Measurements from ENCODE around the gene DNMT3B. TPM values are rescaled to one million over a fixed set of nuclear protein-coding genes. Genes with fewer than 3 reads are reported as not detected.
A peak's percentile ranks its signal among the peaks of the same experiment; 100 is the strongest.
"Not testable (repeated sequence)": the region's sequence is repeated elsewhere in the genome, so short reads cannot be mapped to it uniquely, and the experiment has no call there.

DNMT3B gene
- total RNA-seq = 2.7 TPM
- polyA plus RNA-seq = 1.3 TPM
- long read RNA-seq, donor 1, full-length matches to known transcripts = 1 of 1 reads
- long read RNA-seq, donor 1, partial matches to known transcripts = 0 of 1 reads
- long read RNA-seq, donor 1, other reads (novel, unspliced or antisense) = 0 of 1 reads
- long read RNA-seq, donor 2, partial matches to known transcripts = 10 of 10 reads
- long read RNA-seq, donor 2, other reads (novel, unspliced or antisense) = 0 of 10 reads
- long read RNA-seq, donor 3 = 0 reads
- long read RNA-seq, donor 4 = 0 reads
- long read RNA-seq, donor 5 = 0 reads
- long read RNA-seq, donor 6 = 0 reads
- long read RNA-seq, donor 7 = 0 reads
- long read RNA-seq, donor 8 = 0 reads
- long read RNA-seq, donor 9 = 0 reads
- long read RNA-seq, donor 10 = 0 reads

DNA sequence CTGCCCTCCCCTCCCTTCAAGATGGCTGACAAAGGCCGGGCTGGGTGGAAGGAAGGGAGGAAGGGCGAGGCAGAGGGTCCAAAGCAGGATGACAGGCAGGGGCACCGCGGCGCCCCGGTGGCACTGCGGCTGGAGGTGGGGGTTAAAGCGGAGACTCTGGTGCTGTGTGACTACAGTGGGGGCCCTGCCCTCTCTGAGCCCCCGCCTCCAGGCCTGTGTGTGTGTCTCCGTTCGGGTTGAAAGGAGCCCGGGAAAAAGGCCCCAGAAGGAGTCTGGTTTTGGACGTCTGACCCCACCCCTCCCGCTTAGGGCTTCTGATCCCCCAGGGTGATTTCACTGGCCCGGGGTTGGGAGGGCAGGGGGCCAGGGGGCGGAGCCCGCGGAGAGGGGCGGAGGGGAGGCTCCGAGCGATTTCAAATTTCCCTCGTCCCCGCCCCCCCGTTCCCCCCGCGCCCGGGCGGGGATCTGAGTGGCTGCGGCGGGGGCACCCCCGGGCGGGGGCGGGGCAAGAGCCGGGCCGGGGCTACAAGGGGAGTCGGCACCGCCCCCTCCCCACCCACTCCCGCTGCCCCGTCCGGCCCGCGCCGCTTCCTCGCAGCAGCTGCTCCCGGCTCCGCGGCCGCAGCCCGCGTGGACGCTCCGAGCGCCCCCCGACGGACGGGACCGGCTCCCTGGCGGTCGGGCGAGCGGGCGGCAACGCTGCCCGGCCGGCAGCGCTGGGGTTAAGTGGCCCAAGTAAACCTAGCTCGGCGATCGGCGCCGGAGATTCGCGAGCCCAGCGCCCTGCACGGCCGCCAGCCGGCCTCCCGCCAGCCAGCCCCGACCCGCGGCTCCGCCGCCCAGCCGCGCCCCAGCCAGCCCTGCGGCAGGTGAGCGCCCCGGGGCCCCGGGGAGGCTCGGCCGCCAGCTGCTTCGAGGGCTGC is at the start of gene DNMT3B:
DNMT3B (plus strand) TSS at position 555 of the 923 bp plus-strand sequence. CDS start 17,939 bp downstream, outside the sequence.
- H3K27ac ChIP-seq (ENCODE audit: low read depth in 1 of 2, low read length in 1 of 2) = no peak within 1 kb of the TSS
- no peaks in the 10 kb centered on the region for H3K9me3 ChIP-seq (ENCODE audit: control insufficient read depth in 2 of 2, insufficient read depth in 1 of 2, low read length in 1 of 2)
- H3K36me3 ChIP-seq (ENCODE audit: control insufficient read depth in 2 of 2, insufficient read depth in 2 of 2, low read length in 1 of 2) = no peaks in the 10 kb centered on the region
- peaks cover 0 to 20% of the 10 kb centered on the region in 2 donors for H3K27me3 ChIP-seq (ENCODE audit: control insufficient read depth in 2 of 2, insufficient read depth in 1 of 2, low read length in 1 of 2)
- peak within 1 kb of the TSS; percentile 55 to 69 for H3K4me3 ChIP-seq (ENCODE audit: low read length in 2 of 2)
- DNase-seq (ENCODE audit: low read depth in 6 of 9, low spot score in 9 of 9) = peak in 3 of 9 donors; percentile 58 to 77 (median 63)
- WGBS = 2% methylated on average over 92 of the region's 92 CpGs
- H3K4me1 ChIP-seq (ENCODE audit: control insufficient read depth in 2 of 2, insufficient read depth in 2 of 2, low read length in 2 of 2) = peaks cover 22 to 38% of the 10 kb centered on the region in 2 donors

DNA sequence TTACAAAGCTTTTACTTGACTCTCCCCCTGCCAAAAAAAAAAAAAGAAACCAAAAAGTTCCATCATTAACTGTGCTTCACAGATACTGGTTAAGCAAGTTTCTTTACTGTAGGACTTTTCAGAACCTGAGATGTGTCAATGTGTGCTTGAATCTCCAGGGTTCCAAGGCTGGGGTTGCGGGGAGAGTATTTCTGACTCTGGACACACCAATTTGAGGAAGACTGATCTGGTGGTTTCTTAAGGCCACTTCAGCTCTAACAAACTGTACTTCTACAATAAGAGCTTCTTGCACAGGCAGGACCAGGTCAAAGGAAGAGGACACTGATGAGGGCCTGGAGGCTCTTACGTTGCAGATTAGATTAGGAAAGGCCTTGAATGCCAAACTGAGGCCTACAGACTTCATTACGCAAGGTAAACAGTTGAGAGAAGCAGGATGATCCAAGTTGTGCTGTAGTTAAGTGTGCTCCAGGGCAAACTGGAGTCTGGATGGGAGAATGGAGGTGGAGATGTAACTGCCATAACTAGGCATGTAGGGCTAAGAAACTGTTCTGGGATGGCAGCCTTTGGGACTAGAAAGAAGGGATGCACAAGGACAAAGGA is 43.3 kb upstream of the DNMT3B start:
- Histone ChIP-seq H3K36me3 (ENCODE audit: control insufficient read depth in 2 of 2, insufficient read depth in 2 of 2, low read length in 1 of 2) (peaks cover 0 to 9% of the 10 kb centered on the region in 2 donors), H3K4me1 (ENCODE audit: control insufficient read depth in 2 of 2, insufficient read depth in 2 of 2, low read length in 2 of 2) (no peaks in the 10 kb centered on the region), H3K27me3 (ENCODE audit: control insufficient read depth in 2 of 2, insufficient read depth in 1 of 2, low read length in 1 of 2) (no peaks in the 10 kb centered on the region), H3K27ac (ENCODE audit: low read depth in 1 of 2, low read length in 1 of 2) (no peak overlapping the region), H3K4me3 (ENCODE audit: low read length in 2 of 2) (no peak overlapping the region), H3K9me3 (ENCODE audit: control insufficient read depth in 2 of 2, insufficient read depth in 1 of 2, low read length in 1 of 2) (no peaks in the 10 kb centered on the region)
- WGBS = 87% methylated on average over 3 of the region's 3 CpGs
- no peak for DNase-seq (ENCODE audit: low read depth in 6 of 9, low spot score in 9 of 9)

- no peak for DNase-seq (ENCODE audit: low read depth in 6 of 9, low spot score in 9 of 9)
- H3K4me3 ChIP-seq (ENCODE audit: low read length in 2 of 2) = no peak overlapping the region
- 90% methylated on average over 7 of the region's 7 CpGs for WGBS
- H3K36me3 ChIP-seq (ENCODE audit: control insufficient read depth in 2 of 2, insufficient read depth in 2 of 2, low read length in 1 of 2) = peaks cover 4 to 7% of the 10 kb centered on the region in 2 donors
- H3K27me3 ChIP-seq (ENCODE audit: control insufficient read depth in 2 of 2, insufficient read depth in 1 of 2, low read length in 1 of 2) = no peaks in the 10 kb centered on the region
- H3K9me3 ChIP-seq (ENCODE audit: control insufficient read depth in 2 of 2, insufficient read depth in 1 of 2, low read length in 1 of 2) = no peaks in the 10 kb centered on the region
- peaks cover 4 to 14% of the 10 kb centered on the region in 2 donors for H3K4me1 ChIP-seq (ENCODE audit: control insufficient read depth in 2 of 2, insufficient read depth in 2 of 2, low read length in 2 of 2)
- no peak overlapping the region for H3K27ac ChIP-seq (ENCODE audit: low read depth in 1 of 2, low read length in 1 of 2)
Observed at GRCh38 chr20:32727683-32728082, 34.5 kb upstream of the DNMT3B start.

DNA sequence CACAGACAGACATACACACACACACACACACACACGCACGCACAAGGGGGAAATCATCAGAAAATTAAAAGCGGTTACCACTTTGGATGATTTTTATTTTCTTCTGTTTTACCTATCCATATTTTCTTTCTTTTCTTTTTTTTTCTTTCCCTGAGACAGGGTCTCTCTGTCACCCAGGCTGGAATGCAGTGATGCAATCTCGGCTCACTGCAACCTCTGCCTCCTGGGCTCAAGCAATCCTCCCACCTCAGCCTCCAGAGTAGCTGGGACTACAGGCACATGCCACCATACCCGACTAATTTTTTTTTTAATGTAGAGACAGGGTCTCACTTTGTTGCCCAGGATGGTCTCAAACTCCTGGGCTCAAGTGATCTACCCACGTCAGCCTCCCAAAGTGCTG is 33.8 kb upstream of the DNMT3B start:
- not testable (repeated sequence) for DNase-seq (ENCODE audit: low read depth in 6 of 9, low spot score in 9 of 9); H3K9me3 ChIP-seq (ENCODE audit: control insufficient read depth in 2 of 2, insufficient read depth in 1 of 2, low read length in 1 of 2); H3K4me3 ChIP-seq (ENCODE audit: low read length in 2 of 2); H3K36me3 ChIP-seq (ENCODE audit: control insufficient read depth in 2 of 2, insufficient read depth in 2 of 2, low read length in 1 of 2); H3K27me3 ChIP-seq (ENCODE audit: control insufficient read depth in 2 of 2, insufficient read depth in 1 of 2, low read length in 1 of 2); H3K27ac ChIP-seq (ENCODE audit: low read depth in 1 of 2, low read length in 1 of 2)
- peaks cover 4 to 14% of the 10 kb centered on the region in 2 donors for H3K4me1 ChIP-seq (ENCODE audit: control insufficient read depth in 2 of 2, insufficient read depth in 2 of 2, low read length in 2 of 2)
- 98% methylated on average over 6 of the region's 6 CpGs for WGBS

DNA sequence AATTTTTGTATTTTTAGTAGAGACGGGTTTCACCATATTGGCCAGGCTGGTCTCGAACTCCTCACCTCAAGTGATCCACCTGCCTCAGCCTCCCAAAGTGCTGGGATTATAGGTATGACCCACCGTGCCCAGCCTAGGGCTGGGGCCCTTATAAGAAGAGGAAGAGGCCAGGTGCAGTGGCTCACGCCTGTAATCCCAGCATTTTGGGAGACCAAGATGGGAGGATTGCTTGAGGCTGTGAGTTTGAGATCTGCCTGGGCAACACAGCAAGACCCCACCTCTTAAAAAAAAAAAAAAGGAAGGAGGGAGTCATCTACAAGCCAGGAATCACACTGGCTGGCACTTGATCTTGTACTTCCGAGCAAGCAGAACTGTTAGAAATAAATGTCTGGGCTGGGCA is 32.9 kb upstream of the DNMT3B start:
- not testable (repeated sequence) for H3K9me3 ChIP-seq (ENCODE audit: control insufficient read depth in 2 of 2, insufficient read depth in 1 of 2, low read length in 1 of 2); H3K36me3 ChIP-seq (ENCODE audit: control insufficient read depth in 2 of 2, insufficient read depth in 2 of 2, low read length in 1 of 2); H3K4me3 ChIP-seq (ENCODE audit: low read length in 2 of 2); DNase-seq (ENCODE audit: low read depth in 6 of 9, low spot score in 9 of 9); H3K27me3 ChIP-seq (ENCODE audit: control insufficient read depth in 2 of 2, insufficient read depth in 1 of 2, low read length in 1 of 2); H3K27ac ChIP-seq (ENCODE audit: low read depth in 1 of 2, low read length in 1 of 2)
- 99% methylated on average over 5 of the region's 5 CpGs for WGBS
- peaks cover 4 to 14% of the 10 kb centered on the region in 2 donors for H3K4me1 ChIP-seq (ENCODE audit: control insufficient read depth in 2 of 2, insufficient read depth in 2 of 2, low read length in 2 of 2)

- Histone ChIP-seq H3K36me3 (ENCODE audit: control insufficient read depth in 2 of 2, insufficient read depth in 2 of 2, low read length in 1 of 2) (peaks cover 4 to 5% of the 10 kb centered on the region in 2 donors), H3K27ac (ENCODE audit: low read depth in 1 of 2, low read length in 1 of 2) (no peak overlapping the region), H3K27me3 (ENCODE audit: control insufficient read depth in 2 of 2, insufficient read depth in 1 of 2, low read length in 1 of 2) (no peaks in the 10 kb centered on the region), H3K4me1 (ENCODE audit: control insufficient read depth in 2 of 2, insufficient read depth in 2 of 2, low read length in 2 of 2) (peaks cover 4 to 14% of the 10 kb centered on the region in 2 donors), H3K9me3 (ENCODE audit: control insufficient read depth in 2 of 2, insufficient read depth in 1 of 2, low read length in 1 of 2) (no peaks in the 10 kb centered on the region), H3K4me3 (ENCODE audit: low read length in 2 of 2) (no peak overlapping the region)
- WGBS = 83% methylated on average over 4 of the region's 4 CpGs
- DNase-seq (ENCODE audit: low read depth in 6 of 9, low spot score in 9 of 9) = no peak
Observed at GRCh38 chr20:32731882-32732266, 30.3 kb upstream of the DNMT3B start.

- no peaks in the 10 kb centered on the region for H3K27me3 ChIP-seq (ENCODE audit: control insufficient read depth in 2 of 2, insufficient read depth in 1 of 2, low read length in 1 of 2)
- H3K4me1 ChIP-seq (ENCODE audit: control insufficient read depth in 2 of 2, insufficient read depth in 2 of 2, low read length in 2 of 2) = peaks cover 2 to 18% of the 10 kb centered on the region in 2 donors
- H3K36me3 ChIP-seq (ENCODE audit: control insufficient read depth in 2 of 2, insufficient read depth in 2 of 2, low read length in 1 of 2) = no peaks in the 10 kb centered on the region
- peak overlapping the region; percentile 25 to 50 for H3K27ac ChIP-seq (ENCODE audit: low read depth in 1 of 2, low read length in 1 of 2)
- no peaks in the 10 kb centered on the region for H3K9me3 ChIP-seq (ENCODE audit: control insufficient read depth in 2 of 2, insufficient read depth in 1 of 2, low read length in 1 of 2)
- no peak overlapping the region for H3K4me3 ChIP-seq (ENCODE audit: low read length in 2 of 2)
- WGBS = 69% methylated on average over 7 of the region's 7 CpGs
- peak in 2 of 9 donors; percentile 17 to 62 for DNase-seq (ENCODE audit: low read depth in 6 of 9, low spot score in 9 of 9)
Observed at GRCh38 chr20:32737371-32738223, 24.6 kb upstream of the DNMT3B start.

DNA sequence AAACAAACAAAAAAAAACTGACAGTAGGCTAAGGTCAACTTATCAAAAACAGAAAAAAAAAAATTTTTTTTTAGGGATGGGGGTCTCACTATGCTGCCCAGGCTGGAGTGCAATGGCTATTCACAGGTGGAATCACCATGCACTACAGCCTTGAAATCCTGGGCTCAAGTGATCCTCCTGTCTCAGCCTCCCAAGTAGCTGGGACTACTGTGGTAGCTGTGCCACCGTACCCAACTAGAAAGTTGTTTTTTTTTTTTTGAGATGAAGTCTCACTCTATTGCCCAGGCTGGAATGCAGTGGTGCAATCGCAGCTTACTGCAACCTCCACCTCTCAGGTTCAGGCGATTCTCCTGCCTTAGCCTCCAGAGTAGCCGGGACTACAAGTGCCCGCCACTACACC is 21.0 kb upstream of the DNMT3B start:
- H3K27ac ChIP-seq (ENCODE audit: low read depth in 1 of 2, low read length in 1 of 2) = no peak overlapping the region
- H3K4me3 ChIP-seq (ENCODE audit: low read length in 2 of 2) = no peak overlapping the region
- H3K27me3 ChIP-seq (ENCODE audit: control insufficient read depth in 2 of 2, insufficient read depth in 1 of 2, low read length in 1 of 2) = no peaks in the 10 kb centered on the region
- H3K9me3 ChIP-seq (ENCODE audit: control insufficient read depth in 2 of 2, insufficient read depth in 1 of 2, low read length in 1 of 2) = no peaks in the 10 kb centered on the region
- peaks cover 7 to 31% of the 10 kb centered on the region in 2 donors for H3K4me1 ChIP-seq (ENCODE audit: control insufficient read depth in 2 of 2, insufficient read depth in 2 of 2, low read length in 2 of 2)
- 99% methylated on average over 5 of the region's 5 CpGs for WGBS
- DNase-seq (ENCODE audit: low read depth in 6 of 9, low spot score in 9 of 9) = no peak
- no peaks in the 10 kb centered on the region for H3K36me3 ChIP-seq (ENCODE audit: control insufficient read depth in 2 of 2, insufficient read depth in 2 of 2, low read length in 1 of 2)

All from thymus (tissue), 14 donors.